ENCODE data around the gene LTA4H.

DNA sequence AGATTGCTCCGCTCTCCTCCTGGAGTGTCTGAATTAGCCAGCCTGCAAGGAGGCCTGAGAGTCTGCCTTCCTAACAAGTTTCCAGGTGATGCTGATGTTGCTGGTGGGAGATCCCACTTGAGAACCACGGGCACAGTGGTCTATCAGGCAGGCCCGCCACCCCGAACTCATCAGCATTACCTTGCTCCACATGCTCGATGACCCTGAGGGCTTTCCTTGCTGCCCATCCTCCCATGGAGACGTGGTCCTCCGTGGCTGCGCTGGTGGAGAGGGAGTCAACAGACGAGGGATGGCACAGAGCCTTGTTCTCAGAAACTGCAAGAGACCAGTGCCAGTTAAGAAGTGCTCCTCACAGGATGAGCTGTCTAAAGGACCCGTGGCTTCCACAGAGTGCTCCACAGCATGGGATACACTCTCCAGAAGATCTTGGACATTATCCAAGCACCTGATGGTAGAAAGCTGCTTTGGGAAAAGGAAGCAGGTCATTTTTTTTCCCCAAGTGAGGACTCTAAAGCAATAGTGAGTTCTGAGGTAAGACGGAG, 57.6 kb downstream of the LTA4H start:
- no peak for TF ChIP-seq CTCF (conservative IDR thresholded peaks at IDR 0.05; ENCODE audit: low read length)
- no peak for TF ChIP-seq EZH2phosphoT487 (IDR thresholded peaks at IDR 0.05; ENCODE audit: borderline replicate concordance)

All from Loucy (cell line).